HepG2 (cell line): Measurements from ENCODE around the gene PLEKHA8. TPM values are rescaled to one million over a fixed set of nuclear protein-coding genes. Genes with fewer than 3 reads are reported as not detected.

Source experiments
- ASH2L ChIP-seq: fragments of 300-600, 200-600 bp; sonication (generic); IDR thresholded peaks from 2 replicates; pipeline ENCODE4 v1.7.0; 2017; ENCODE audit warnings: low read depth, mild to moderate bottlenecking, moderate library complexity, mixed read lengths, low read length; ENCODE audit not compliant: insufficient read length
- CBFB ChIP-seq: sonication (generic); formaldehyde crosslinking; IDR thresholded peaks from 2 replicates; pipeline ENCODE4 v1.4.0; 2020; ENCODE audit warnings: missing genetic modification reagents
- CCDC6 ChIP-seq: sonication (generic); formaldehyde crosslinking; IDR thresholded peaks from 2 replicates; pipeline ENCODE4 v1.8.1; 2022; ENCODE audit warnings: mild to moderate bottlenecking, missing genetic modification reagents, moderate library complexity
- ELF1 ChIP-seq: sonication (generic); formaldehyde crosslinking; IDR thresholded peaks from 2 replicates; pipeline ENCODE4 v1.4.0; 2020; ENCODE audit warnings: missing genetic modification reagents
- HOXA5 ChIP-seq: sonication (generic); formaldehyde crosslinking; IDR thresholded peaks from 2 replicates; pipeline ENCODE4 v1.4.0; 2020; ENCODE audit warnings: missing genetic modification reagents
- MTF1 ChIP-seq: sonication (generic); formaldehyde crosslinking; IDR thresholded peaks from 2 replicates; pipeline ENCODE4 v1.5.0; 2020; ENCODE audit warnings: missing genetic modification reagents
- SIX4 ChIP-seq: sonication (generic); formaldehyde crosslinking; IDR thresholded peaks from 2 replicates; pipeline ENCODE4 v1.4.0; 2020; ENCODE audit warnings: missing genetic modification reagents
- SPEN ChIP-seq: sonication (generic); formaldehyde crosslinking; IDR thresholded peaks from 2 replicates; pipeline ENCODE4 v1.5.1; 2020; ENCODE audit warnings: low read depth, mild to moderate bottlenecking, missing genetic modification reagents
- STAG1 ChIP-seq: sonication (generic); formaldehyde crosslinking; IDR thresholded peaks from 2 replicates; pipeline ENCODE4 v1.4.0; 2020; ENCODE audit warnings: missing genetic modification reagents
- ZBTB46 ChIP-seq: sonication (generic); formaldehyde crosslinking; IDR thresholded peaks from 2 replicates; pipeline ENCODE4 v1.4.0; 2020; ENCODE audit warnings: mild to moderate bottlenecking, missing genetic modification reagents, borderline replicate concordance
- ZMAT3 ChIP-seq: sonication (generic); formaldehyde crosslinking; conservative IDR thresholded peaks from 2 replicates; pipeline ENCODE4 v1.7.0; 2021; ENCODE audit warnings: missing genetic modification reagents
- ZMYM4 ChIP-seq: sonication (generic); formaldehyde crosslinking; IDR thresholded peaks from 2 replicates; pipeline ENCODE4 v1.8.1; 2023; ENCODE audit warnings: mild to moderate bottlenecking, missing genetic modification reagents
- ZNF281 ChIP-seq: sonication (generic); formaldehyde crosslinking; IDR thresholded peaks from 2 replicates; pipeline ENCODE4 v1.4.0; 2020; ENCODE audit warnings: missing genetic modification reagents, borderline replicate concordance
- ZNF547 ChIP-seq: sonication (generic); formaldehyde crosslinking; IDR thresholded peaks from 2 replicates; pipeline ENCODE4 v1.5.1; 2020; ENCODE audit warnings: mild to moderate bottlenecking, missing genetic modification reagents
- ZNF740 ChIP-seq: sonication (generic); formaldehyde crosslinking; IDR thresholded peaks from 2 replicates; pipeline ENCODE4 v1.4.0; 2020; ENCODE audit warnings: missing genetic modification reagents
- ZNF891 ChIP-seq: sonication (generic); formaldehyde crosslinking; IDR thresholded peaks from 2 replicates; pipeline ENCODE4 v1.5.0; 2020; ENCODE audit warnings: mild to moderate bottlenecking, missing genetic modification reagents
- polyA plus RNA-seq, 8 experiments: library from polyadenylated mRNA; depleted of rRNA in 3 of 8; stranded (reverse) in 7 of 8; unstranded in 1 of 8; fragments of >200 nt; fragmentation: Illumina TruSeq in 4 of 8; extraction: Trizol in 4 of 8; gene quantifications; 2 replicates each; pipeline versions ENCODE4 v1.2.1 to v1.2.3, GENCODE V29; 2011 to 2016; ENCODE audit warnings: low read depth in 4 of 8, missing spikeins in 1 of 8, mixed read lengths in 1 of 8; ENCODE audit not compliant: insufficient read depth in 1 of 8
- total RNA-seq, 5 experiments: library from RNA; depleted of rRNA; stranded (reverse); fragments of >200 nt; fragmentation: Illumina TruSeq; extraction: Trizol; gene quantifications; 2 replicates each; pipeline ENCODE4 v1.2.3, GENCODE V29; 2016; ENCODE audit warnings: low read depth in 1 of 5
- TF ChIP-seq, protein P1 (sequence below): sonication (generic); formaldehyde crosslinking; IDR thresholded peaks from 2 replicates; pipeline ENCODE4 v1.9.0; 2021; ENCODE audit warnings: mild to moderate bottlenecking, missing genetic modification reagents

Gene PLEKHA8
- total and polyA plus RNA-seq, 2 of the 13 experiments (the other 11 are each of a cell fraction or from before 2014, with no cell fraction given), result 12.5 to 26.4 TPM

- TF ChIP-seq MTF1, result no peak
- TF ChIP-seq SPEN (CRISPR knock-in tag), result no peak
- no peak for TF ChIP-seq SIX4 (CRISPR knock-in tag)
- TF ChIP-seq, protein P1, sequence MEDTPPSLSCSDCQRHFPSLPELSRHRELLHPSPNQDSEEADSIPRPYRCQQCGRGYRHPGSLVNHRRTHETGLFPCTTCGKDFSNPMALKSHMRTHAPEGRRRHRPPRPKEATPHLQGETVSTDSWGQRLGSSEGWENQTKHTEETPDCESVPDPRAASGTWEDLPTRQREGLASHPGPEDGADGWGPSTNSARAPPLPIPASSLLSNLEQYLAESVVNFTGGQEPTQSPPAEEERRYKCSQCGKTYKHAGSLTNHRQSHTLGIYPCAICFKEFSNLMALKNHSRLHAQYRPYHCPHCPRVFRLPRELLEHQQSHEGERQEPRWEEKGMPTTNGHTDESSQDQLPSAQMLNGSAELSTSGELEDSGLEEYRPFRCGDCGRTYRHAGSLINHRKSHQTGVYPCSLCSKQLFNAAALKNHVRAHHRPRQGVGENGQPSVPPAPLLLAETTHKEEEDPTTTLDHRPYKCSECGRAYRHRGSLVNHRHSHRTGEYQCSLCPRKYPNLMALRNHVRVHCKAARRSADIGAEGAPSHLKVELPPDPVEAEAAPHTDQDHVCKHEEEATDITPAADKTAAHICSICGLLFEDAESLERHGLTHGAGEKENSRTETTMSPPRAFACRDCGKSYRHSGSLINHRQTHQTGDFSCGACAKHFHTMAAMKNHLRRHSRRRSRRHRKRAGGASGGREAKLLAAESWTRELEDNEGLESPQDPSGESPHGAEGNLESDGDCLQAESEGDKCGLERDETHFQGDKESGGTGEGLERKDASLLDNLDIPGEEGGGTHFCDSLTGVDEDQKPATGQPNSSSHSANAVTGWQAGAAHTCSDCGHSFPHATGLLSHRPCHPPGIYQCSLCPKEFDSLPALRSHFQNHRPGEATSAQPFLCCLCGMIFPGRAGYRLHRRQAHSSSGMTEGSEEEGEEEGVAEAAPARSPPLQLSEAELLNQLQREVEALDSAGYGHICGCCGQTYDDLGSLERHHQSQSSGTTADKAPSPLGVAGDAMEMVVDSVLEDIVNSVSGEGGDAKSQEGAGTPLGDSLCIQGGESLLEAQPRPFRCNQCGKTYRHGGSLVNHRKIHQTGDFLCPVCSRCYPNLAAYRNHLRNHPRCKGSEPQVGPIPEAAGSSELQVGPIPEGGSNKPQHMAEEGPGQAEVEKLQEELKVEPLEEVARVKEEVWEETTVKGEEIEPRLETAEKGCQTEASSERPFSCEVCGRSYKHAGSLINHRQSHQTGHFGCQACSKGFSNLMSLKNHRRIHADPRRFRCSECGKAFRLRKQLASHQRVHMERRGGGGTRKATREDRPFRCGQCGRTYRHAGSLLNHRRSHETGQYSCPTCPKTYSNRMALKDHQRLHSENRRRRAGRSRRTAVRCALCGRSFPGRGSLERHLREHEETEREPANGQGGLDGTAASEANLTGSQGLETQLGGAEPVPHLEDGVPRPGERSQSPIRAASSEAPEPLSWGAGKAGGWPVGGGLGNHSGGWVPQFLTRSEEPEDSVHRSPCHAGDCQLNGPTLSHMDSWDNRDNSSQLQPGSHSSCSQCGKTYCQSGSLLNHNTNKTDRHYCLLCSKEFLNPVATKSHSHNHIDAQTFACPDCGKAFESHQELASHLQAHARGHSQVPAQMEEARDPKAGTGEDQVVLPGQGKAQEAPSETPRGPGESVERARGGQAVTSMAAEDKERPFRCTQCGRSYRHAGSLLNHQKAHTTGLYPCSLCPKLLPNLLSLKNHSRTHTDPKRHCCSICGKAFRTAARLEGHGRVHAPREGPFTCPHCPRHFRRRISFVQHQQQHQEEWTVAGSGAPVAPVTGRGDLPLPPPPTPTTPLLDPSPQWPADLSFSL (CRISPR knock-in tag), result no peak
- TF ChIP-seq ASH2L, result peak; percentile 21
- TF ChIP-seq HOXA5 (CRISPR knock-in tag), result no peak
- no peak for TF ChIP-seq ZMAT3 (CRISPR knock-in tag)
- no peak for TF ChIP-seq CBFB (CRISPR knock-in tag)
- no peak for TF ChIP-seq ZMYM4
- no peak for TF ChIP-seq ZNF281 (CRISPR knock-in tag)
- TF ChIP-seq ZNF740 (CRISPR knock-in tag), result no peak
- TF ChIP-seq ZBTB46, result no peak
- TF ChIP-seq ZNF891 (CRISPR knock-in tag), result no peak
- TF ChIP-seq ELF1 (CRISPR knock-in tag), result no peak; the same call in 1 of the 2 replicates
- TF ChIP-seq ZNF547, result no peak
- no peak for TF ChIP-seq CCDC6 (CRISPR knock-in tag)
- TF ChIP-seq STAG1, result no peak
Measured at GRCh38 chr7:30027065-30027456, 1.2 kb upstream of the PLEKHA8 start (continued).
